ENCODE data around the gene SELENOS. TPM values are rescaled to one million over a fixed set of nuclear protein-coding genes. Genes with fewer than 3 reads are reported as not detected.
A peak's percentile ranks its signal among the peaks of the same experiment; 100 is the strongest.

SELENOS gene
- total and polyA plus RNA-seq, 9 of the 15 experiments (the other 6 are each of a cell fraction or from before 2014, with no cell fraction given): 24.9 to 57.4 (median 47.9) TPM

DNA sequence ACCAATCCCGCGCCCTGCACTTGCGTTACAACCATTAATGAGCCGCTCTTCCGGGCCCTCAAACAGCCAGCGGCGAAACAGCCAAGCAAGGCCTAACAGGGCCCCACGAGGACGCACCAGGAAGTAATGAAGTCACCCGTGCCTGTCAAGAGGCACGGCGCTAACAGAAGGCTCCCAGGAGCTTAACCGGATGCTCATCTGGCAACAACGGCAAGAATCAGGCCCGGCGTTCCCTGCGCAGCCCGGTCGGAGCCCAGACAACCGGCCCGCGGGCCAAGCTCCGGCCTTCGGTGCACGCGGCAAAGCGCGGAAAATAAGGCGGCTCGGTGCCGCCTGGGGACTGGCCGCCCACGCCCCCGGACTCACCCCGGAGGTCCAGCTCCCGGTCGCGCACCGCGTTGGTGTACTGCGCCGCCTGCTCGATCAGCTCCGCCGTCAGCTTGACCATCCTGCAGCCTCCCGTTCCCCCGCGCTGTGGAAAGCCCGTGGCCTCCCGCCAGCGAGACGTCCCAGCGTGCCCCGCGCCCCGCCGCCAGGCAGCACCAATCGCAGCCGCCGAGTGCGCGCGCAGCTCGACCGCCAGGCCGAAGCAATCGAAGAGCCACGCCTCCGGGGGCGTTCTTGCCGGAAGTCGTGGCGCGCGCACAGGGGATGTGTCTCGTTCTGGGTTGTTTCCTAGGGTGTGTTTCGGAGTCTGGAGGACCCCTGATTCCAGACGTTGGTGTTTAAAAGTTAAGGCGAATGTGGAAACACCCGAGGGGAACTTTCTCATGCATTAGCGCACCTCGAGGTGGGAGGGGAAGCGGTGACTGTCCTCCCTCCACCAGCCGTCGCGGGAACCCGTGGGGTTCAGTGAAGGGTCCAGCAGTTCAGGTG is 17.7 kb upstream of the SELENOS start, which contains the start of gene SNRPA1 (continued):
- TF ChIP-seq, protein P1, sequence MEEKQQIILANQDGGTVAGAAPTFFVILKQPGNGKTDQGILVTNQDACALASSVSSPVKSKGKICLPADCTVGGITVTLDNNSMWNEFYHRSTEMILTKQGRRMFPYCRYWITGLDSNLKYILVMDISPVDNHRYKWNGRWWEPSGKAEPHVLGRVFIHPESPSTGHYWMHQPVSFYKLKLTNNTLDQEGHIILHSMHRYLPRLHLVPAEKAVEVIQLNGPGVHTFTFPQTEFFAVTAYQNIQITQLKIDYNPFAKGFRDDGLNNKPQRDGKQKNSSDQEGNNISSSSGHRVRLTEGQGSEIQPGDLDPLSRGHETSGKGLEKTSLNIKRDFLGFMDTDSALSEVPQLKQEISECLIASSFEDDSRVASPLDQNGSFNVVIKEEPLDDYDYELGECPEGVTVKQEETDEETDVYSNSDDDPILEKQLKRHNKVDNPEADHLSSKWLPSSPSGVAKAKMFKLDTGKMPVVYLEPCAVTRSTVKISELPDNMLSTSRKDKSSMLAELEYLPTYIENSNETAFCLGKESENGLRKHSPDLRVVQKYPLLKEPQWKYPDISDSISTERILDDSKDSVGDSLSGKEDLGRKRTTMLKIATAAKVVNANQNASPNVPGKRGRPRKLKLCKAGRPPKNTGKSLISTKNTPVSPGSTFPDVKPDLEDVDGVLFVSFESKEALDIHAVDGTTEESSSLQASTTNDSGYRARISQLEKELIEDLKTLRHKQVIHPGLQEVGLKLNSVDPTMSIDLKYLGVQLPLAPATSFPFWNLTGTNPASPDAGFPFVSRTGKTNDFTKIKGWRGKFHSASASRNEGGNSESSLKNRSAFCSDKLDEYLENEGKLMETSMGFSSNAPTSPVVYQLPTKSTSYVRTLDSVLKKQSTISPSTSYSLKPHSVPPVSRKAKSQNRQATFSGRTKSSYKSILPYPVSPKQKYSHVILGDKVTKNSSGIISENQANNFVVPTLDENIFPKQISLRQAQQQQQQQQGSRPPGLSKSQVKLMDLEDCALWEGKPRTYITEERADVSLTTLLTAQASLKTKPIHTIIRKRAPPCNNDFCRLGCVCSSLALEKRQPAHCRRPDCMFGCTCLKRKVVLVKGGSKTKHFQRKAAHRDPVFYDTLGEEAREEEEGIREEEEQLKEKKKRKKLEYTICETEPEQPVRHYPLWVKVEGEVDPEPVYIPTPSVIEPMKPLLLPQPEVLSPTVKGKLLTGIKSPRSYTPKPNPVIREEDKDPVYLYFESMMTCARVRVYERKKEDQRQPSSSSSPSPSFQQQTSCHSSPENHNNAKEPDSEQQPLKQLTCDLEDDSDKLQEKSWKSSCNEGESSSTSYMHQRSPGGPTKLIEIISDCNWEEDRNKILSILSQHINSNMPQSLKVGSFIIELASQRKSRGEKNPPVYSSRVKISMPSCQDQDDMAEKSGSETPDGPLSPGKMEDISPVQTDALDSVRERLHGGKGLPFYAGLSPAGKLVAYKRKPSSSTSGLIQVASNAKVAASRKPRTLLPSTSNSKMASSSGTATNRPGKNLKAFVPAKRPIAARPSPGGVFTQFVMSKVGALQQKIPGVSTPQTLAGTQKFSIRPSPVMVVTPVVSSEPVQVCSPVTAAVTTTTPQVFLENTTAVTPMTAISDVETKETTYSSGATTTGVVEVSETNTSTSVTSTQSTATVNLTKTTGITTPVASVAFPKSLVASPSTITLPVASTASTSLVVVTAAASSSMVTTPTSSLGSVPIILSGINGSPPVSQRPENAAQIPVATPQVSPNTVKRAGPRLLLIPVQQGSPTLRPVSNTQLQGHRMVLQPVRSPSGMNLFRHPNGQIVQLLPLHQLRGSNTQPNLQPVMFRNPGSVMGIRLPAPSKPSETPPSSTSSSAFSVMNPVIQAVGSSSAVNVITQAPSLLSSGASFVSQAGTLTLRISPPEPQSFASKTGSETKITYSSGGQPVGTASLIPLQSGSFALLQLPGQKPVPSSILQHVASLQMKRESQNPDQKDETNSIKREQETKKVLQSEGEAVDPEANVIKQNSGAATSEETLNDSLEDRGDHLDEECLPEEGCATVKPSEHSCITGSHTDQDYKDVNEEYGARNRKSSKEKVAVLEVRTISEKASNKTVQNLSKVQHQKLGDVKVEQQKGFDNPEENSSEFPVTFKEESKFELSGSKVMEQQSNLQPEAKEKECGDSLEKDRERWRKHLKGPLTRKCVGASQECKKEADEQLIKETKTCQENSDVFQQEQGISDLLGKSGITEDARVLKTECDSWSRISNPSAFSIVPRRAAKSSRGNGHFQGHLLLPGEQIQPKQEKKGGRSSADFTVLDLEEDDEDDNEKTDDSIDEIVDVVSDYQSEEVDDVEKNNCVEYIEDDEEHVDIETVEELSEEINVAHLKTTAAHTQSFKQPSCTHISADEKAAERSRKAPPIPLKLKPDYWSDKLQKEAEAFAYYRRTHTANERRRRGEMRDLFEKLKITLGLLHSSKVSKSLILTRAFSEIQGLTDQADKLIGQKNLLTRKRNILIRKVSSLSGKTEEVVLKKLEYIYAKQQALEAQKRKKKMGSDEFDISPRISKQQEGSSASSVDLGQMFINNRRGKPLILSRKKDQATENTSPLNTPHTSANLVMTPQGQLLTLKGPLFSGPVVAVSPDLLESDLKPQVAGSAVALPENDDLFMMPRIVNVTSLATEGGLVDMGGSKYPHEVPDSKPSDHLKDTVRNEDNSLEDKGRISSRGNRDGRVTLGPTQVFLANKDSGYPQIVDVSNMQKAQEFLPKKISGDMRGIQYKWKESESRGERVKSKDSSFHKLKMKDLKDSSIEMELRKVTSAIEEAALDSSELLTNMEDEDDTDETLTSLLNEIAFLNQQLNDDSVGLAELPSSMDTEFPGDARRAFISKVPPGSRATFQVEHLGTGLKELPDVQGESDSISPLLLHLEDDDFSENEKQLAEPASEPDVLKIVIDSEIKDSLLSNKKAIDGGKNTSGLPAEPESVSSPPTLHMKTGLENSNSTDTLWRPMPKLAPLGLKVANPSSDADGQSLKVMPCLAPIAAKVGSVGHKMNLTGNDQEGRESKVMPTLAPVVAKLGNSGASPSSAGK (IDR thresholded peaks at IDR 0.05): peak; percentile 78
- peak; percentile 89 for TF ChIP-seq POLR2A (conservative IDR thresholded peaks at IDR 0.05)
- TF ChIP-seq, protein P2, sequence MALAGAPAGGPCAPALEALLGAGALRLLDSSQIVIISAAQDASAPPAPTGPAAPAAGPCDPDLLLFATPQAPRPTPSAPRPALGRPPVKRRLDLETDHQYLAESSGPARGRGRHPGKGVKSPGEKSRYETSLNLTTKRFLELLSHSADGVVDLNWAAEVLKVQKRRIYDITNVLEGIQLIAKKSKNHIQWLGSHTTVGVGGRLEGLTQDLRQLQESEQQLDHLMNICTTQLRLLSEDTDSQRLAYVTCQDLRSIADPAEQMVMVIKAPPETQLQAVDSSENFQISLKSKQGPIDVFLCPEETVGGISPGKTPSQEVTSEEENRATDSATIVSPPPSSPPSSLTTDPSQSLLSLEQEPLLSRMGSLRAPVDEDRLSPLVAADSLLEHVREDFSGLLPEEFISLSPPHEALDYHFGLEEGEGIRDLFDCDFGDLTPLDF (CRISPR knock-in tag; IDR thresholded peaks at IDR 0.05): peak; percentile 94
- TF ChIP-seq, protein P3, sequence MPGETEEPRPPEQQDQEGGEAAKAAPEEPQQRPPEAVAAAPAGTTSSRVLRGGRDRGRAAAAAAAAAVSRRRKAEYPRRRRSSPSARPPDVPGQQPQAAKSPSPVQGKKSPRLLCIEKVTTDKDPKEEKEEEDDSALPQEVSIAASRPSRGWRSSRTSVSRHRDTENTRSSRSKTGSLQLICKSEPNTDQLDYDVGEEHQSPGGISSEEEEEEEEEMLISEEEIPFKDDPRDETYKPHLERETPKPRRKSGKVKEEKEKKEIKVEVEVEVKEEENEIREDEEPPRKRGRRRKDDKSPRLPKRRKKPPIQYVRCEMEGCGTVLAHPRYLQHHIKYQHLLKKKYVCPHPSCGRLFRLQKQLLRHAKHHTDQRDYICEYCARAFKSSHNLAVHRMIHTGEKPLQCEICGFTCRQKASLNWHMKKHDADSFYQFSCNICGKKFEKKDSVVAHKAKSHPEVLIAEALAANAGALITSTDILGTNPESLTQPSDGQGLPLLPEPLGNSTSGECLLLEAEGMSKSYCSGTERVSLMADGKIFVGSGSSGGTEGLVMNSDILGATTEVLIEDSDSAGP (CRISPR knock-in tag; IDR thresholded peaks at IDR 0.05): 0 out of 2 replicates have a peak, but pooled peaks have one; percentile 53
- TF ChIP-seq, protein P4, sequence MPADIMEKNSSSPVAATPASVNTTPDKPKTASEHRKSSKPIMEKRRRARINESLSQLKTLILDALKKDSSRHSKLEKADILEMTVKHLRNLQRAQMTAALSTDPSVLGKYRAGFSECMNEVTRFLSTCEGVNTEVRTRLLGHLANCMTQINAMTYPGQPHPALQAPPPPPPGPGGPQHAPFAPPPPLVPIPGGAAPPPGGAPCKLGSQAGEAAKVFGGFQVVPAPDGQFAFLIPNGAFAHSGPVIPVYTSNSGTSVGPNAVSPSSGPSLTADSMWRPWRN (IDR thresholded peaks at IDR 0.05; ENCODE audit: low read depth): no peak
- peak; percentile 65 for TF ChIP-seq RBM25 (IDR thresholded peaks at IDR 0.05; ENCODE audit: low read depth, low read length, severe bottlenecking)

Data from K562 (cell line).